ENCODE measurements around the gene ARHGAP33.

DNA sequence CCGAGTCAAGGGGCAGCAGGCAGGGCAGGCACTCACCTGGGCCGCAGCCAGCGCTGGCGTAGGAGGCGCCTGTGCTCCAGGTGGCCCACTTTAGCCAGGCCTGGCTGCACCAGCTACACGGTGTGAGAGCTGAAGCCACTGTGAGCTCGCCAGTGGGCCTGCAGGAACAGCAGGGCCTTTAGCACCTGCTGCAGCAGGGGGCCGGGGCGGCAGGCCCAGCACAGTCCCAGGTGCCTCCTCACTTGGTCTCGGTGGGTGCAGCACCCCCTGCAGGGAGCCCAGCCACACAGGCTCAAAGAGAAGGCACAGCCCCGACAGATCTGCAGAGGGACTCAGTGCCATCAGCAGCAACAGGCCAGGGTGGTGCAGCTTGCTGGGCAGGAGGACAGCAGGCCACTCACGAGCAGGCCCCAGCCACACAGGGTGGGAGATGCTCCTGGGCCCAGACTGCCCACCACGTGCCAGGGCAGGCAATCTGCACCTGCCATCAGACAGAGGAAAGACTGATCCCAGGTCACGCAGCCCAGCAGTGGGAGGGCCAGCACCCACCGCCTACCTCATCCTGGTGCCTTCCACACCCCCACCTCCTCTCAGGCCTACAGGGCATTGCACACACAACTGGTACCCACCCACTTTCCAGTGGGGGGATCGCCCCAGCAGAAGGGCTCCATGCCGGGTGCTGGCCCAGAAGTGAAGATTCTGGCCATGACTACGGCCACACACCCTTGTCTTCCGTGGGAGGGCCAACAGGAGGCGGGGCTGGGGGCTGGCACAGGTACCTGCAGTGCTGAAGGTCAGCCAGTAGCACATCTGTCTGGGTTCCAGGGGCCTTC, 15.8 kb downstream of the ARHGAP33 start:
- TF ChIP-seq, protein P1, sequence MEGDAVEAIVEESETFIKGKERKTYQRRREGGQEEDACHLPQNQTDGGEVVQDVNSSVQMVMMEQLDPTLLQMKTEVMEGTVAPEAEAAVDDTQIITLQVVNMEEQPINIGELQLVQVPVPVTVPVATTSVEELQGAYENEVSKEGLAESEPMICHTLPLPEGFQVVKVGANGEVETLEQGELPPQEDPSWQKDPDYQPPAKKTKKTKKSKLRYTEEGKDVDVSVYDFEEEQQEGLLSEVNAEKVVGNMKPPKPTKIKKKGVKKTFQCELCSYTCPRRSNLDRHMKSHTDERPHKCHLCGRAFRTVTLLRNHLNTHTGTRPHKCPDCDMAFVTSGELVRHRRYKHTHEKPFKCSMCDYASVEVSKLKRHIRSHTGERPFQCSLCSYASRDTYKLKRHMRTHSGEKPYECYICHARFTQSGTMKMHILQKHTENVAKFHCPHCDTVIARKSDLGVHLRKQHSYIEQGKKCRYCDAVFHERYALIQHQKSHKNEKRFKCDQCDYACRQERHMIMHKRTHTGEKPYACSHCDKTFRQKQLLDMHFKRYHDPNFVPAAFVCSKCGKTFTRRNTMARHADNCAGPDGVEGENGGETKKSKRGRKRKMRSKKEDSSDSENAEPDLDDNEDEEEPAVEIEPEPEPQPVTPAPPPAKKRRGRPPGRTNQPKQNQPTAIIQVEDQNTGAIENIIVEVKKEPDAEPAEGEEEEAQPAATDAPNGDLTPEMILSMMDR (IDR thresholded peaks at IDR 0.05), result no peak
- TF ChIP-seq POLR2A (IDR thresholded peaks at IDR 0.05), result no peak
- TF ChIP-seq POLR2AphosphoS5 (IDR thresholded peaks at IDR 0.05), result no peak

All from suprapubic skin (tissue), 4 donors.